Amniotic epithelial cell (primary cell): Measurements from ENCODE around the gene DTHD1.

Source experiments
- DNase-seq: peaks from one replicate; pipeline ENCODE4 v3.0.0-alpha.2; 2010; ENCODE audit warnings: low read depth

DTHD1 gene

DNA sequence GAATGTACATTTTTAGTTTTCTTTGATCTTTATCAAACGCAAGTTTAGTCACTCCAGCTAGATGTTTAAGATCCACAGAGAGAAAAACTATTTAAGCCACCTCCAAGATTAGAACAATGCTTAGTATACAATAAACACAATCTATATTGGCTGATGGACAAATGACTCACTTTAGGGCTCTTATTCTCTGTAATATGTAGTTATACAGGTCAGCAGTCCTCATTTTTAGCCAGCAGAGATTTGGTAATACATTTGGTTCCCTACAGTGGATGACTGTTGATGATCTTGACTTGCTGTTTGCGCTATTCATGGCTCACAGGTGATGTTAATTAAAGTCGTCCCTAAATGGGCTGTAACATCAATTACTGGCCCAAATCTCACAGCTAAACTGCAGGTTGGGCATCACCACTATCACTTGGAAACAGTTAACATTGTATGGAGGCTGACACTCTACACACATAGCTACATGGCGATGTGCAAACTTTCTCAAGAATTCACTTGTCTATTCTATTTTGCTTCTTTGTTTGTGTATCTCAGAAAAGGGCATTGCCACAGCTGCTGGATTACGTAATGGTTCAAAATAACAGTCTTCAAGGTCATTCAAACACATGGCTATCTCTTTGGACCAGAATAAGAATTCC is 11.8 kb upstream of the DTHD1 start:
- DNase-seq: no peak

DNA sequence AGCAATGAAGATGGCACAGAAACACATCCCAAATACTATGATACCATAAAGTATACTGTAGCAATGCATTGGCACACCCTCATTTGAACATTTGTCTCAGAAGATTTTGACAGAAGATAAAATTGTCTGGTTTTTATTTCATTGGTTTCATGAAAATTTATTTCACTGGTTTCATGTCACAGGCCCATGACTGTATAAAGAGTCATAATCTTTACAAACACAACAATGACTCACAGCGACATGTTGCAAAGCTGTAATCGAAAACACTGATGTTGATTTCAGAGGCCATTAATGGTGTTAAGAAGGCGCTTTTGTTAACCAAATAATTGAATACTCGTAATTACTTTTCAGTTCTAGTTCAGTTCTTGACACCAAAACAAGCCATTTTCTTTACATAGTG is 8.1 kb upstream of the DTHD1 start:
- no peak for DNase-seq

DNA sequence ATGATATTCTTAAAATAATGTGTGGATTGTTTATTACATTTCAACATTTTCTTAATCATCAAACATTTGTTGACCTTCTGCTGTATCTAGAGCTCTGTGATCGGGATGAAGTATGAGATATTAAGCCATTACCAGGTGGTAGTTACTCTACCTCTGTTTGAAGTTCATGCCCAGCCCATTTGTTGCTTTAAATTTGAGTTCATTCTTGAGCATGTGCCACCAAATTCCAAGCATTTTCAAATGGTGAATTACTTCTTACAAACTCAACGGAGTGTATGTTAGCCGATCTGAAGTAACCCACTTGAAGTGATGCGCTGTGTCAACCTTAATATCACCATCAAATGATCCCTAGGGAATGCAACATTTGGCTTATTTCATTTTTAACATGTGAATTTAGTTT is 7.3 kb upstream of the DTHD1 start:
- DNase-seq: no peak

- DNase-seq: no peak
Measured at GRCh38 chr4:36277533-36277932, 3.9 kb upstream of the DTHD1 start.

GRCh38 chr4:36278789-36279188 is 2.6 kb upstream of the DTHD1 start:
- DNase-seq: no peak

DNA sequence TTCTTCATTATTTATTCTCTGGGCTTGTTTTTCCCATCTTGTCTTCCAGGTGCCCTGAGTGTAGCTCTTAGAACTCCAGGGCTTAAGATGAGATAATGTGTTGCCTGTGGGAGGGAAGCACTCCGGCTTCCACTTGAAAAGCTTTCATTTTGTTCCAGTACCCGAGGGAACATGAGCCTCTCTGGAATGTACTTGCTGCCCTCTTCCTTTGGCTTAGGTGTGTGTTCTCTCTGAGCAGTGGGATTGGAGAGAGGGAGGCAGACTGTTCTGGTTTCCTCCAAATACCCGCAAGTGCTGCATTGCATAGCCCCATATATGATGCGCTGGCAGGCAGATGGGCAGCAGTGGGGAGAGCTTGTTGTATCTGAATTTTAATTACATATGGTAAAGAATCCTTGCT is 861 bp upstream of the DTHD1 start:
- DNase-seq: peak; percentile 27

DNA sequence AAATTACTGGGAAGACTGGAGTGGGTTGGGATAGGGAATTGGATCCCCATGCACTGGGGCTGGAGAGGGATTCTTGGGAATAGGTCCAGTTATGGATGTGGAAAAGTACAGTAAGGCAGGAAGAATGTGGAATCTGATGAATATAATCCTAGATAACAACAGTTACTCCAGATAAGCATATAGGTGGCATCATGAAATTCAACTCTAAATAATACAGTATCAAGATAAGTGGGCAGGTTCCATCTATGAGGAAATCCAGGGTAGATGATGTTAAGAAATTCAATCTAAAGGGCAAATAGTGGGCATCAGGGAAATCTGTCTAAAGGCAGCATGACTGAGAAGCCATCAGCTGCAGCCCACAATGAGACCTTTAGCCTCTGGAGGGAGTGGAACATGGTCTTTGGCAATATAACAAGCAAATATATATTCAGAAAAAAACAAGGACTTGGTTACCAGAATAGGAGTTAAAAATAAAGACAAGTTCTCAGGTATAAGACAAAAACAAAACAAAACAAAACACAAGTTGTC is 1.2 kb downstream of the DTHD1 start:
- no peak for DNase-seq

GRCh38 chr4:36283912-36284465 is 2.6 kb downstream of the DTHD1 start:
- DNase-seq: peak; percentile 16

DNA sequence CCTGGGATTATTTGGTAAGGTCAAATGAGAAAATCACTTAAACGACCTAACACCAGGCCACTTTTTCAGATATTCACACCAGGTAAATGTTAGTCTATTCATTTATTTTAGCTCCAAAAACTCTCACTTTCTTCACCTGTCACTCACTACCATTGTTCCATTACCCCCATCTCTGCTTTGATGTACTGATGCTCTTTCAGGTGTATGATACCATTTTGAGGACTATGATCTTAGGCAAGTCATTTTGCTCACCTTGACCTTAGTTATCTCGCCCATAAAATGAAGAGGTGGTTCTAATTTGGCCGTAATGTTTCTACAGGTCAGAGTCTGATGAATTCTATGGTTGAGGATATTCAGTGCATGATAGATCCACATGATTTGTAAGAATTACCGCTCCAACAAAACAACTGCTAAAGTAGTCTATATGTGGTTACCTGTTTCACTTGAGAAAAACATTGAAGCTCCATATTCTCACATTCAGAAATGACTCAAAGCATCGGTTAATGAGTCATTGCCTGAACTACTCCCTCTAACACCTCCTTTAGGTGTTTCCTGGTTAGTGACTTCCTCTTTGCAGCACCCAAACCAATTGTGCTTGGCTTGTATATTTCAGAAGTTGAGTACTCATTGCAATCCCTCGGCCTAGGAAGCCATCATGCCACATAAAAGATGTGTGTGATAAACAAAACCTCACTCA is 4.5 kb downstream of the DTHD1 start:
- DNase-seq: no peak

- no peak for DNase-seq
Measured at GRCh38 chr4:36286481-36286871, 5.1 kb downstream of the DTHD1 start.

DNA sequence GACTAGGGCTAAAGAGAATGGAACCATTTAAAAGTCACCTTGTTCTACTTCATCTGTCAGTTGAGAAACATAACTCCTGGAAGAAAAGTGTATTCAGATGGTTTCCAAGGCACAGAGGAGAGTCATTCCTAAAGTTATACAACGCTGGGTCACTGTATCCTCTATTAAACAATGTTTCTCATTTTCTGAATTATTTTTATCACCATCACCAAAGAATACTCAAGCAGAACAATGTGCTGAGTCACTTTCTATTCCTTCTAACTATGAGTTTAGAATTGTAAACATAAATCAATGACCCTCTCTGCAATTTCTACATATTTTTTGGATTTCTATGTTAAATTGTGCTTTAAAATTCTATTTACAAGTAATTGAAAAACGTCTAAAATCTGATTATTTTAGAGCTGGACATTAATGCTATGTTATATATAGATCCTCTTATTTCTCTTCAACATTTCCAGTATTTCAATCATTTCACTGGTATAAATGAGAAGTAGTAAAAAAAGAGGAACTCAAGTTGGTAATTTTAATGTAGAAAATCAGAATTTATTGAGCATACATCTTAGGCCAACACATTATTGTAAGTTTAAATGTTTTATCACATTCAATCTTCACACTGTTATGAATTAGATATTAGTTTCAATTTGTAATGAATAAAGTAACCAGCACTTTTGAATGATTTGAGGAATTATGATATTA is 7.5 kb downstream of the DTHD1 start:
- DNase-seq: no peak

GRCh38 chr4:36290641-36291040 is 9.2 kb downstream of the DTHD1 start:
- DNase-seq: no peak

DNA sequence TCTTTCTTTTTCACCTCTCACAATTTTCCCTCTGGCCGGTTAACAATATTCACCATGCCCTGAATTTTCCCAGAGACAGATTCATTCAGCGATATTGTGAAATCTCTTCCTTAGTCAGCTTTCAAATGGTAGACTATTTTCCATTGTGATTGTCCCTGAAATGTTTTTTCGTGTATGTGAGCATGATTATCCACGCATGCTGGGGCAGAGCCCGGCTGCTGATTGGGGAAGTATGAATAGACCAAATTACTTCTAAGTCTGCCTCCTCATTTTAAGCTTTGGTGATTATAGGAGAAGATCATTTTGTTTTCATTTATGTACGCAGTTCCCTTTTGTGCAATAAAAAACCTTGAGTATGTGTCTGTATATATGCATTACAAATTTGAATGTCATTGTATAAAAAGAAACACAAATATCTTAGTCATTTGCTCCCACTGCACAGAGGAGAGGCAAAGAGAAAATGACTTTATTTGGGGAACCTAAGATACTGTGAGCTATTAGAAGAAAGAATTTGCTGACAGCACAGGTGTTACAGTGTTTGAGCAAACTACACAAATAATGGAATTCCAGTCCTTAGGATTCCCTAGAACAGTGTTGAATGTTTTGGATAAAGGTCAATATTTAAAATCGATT is 11.3 kb downstream of the DTHD1 start:
- DNase-seq: no peak

GRCh38 chr4:36301127-36301526 is 19.7 kb downstream of the DTHD1 start:
- no peak for DNase-seq

- DNase-seq: no peak
Measured at GRCh38 chr4:36303426-36304137, 22.2 kb downstream of the DTHD1 start.

DNA sequence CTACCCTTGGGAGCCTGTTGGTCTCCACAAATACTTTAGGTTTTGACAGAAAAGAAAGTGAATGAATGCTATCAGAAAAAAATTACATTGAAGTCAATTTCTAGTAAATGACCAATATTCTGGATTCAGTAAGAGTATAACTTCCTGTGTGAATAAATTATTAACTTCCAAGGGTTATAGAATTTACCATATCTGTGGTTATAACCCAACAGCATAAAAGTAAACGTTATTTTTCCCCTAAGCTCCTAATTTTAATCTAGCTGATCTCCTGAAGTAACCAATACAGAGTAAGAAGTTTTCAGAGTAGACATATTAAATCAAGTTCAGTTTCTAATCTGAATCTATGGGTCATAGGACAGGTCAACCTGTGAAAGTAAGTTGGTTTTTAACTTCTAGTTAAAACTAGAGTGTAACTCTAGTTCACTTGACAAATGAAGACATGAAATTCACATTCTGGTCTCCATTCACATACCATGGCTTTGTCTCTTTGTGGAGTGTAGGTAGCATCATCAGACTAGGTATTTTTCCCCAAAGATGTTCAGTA is 22.8 kb downstream of the DTHD1 start:
- DNase-seq: no peak

GRCh38 chr4:36308150-36308549 is 26.7 kb downstream of the DTHD1 start:
- no peak for DNase-seq

- no peak for DNase-seq
Measured at GRCh38 chr4:36310216-36310615, 28.8 kb downstream of the DTHD1 start.

DNA sequence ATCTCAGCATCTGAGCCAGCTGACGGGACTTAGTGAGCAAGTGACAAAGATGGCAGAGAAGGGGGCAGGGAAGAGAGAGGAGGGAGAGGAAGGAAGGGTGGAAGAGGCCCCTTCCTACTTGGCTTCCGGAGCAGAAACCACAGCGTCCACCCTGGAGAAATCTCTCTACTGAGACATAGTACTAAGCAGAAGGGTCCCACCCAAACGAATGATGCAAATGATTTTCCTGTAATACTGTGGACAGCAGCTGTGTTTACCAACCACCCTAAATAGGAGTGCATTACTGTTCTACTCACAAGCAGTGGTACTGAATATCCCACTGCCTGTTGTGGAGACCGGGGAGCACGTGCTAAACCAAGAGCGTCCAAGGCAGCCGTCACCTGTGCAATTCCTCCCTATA is 29.4 kb downstream of the DTHD1 start:
- no peak for DNase-seq

DNA sequence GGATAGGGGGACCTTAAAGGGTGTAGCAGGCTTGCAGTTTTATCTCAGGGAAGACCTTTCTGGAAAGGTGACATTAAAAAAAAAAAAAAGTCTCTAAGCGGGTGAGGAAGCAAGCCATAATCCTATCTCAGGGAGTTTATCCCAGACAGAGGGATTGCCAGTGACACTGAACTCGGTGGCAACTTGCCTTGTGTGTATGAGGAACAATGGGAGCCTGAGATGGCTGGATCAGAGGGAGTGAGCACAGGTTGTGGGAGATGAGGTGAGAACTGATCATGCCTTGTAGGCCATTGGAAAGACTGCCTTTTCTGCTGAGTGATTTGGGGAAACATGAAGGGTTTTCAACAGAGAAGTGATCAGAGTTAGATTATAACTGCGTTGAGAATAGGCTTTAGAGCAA is 31.1 kb downstream of the DTHD1 start:
- DNase-seq: no peak

DNA sequence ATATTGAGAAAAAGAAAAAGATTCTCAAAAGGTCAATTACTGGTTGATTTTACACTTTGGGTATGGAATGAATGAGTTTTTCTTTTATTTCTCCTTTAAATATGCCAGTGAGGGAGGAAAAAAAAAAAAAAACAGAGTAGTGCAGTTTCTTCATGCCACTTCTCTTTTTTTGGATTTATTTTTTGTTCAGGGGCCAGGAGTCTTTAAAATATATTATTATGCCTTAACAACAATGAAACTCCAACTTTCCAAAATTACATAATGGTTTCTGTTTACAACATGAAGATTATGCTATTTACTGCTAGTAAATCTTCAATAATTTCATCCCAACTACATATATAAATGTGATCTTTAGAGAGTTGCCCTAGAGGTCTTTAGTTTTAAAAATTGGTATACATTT is 31.9 kb downstream of the DTHD1 start:
- DNase-seq: no peak

DNA sequence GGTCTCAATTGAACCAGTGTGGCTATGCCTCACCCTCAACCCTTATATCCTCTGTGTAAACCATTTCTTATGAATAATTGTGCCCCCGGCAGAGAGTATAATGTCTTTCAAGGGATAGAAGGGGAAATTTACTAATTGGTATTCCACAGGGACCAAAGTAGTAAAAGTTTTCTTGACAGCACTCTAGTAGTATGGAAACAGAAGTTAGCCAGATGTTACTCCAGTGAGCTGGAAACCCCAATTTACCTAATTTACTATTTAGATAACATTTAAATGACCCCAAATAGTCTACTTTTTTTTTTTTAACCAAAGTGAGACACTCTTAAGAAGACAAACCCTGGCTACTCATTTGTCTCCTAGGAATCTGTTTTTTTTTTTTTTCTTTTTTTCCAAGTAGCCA is 32.3 kb downstream of the DTHD1 start:
- DNase-seq: no peak
